Mucosa of rectum (tissue), 2 donors: ENCODE data around the gene AMN1.

ENCODE experiments used
- H3K27ac ChIP-seq, 2 donors: one replicate each; pipeline ENCODE4 v1.7.0; 2013; ENCODE audit warnings: inconsistent platforms in 2 of 2, low read depth in 2 of 2, low read length in 2 of 2
- H3K27me3 ChIP-seq, 2 donors: one replicate each; pipeline ENCODE4 v1.7.0; 2013; ENCODE audit warnings: low read length in 2 of 2; ENCODE audit not compliant: control insufficient read depth in 2 of 2, insufficient read depth in 2 of 2
- H3K36me3 ChIP-seq, 2 donors: one replicate each; pipeline ENCODE4 v1.7.0; 2013; ENCODE audit warnings: low read length in 2 of 2; ENCODE audit not compliant: control insufficient read depth in 2 of 2, insufficient read depth in 2 of 2
- H3K4me1 ChIP-seq, 2 donors: one replicate each; pipeline ENCODE4 v1.7.0; 2013; ENCODE audit warnings: low read length in 2 of 2, mild to moderate bottlenecking in 1 of 2; ENCODE audit not compliant: control insufficient read depth in 2 of 2, insufficient read depth in 2 of 2
- H3K4me3 ChIP-seq, 2 donors: one replicate each; pipeline ENCODE4 v1.7.0; 2013; ENCODE audit warnings: low read length in 2 of 2
- H3K9ac ChIP-seq, 2 donors: one replicate each; pipeline ENCODE4 v1.7.0; 2013; ENCODE audit warnings: low read length in 2 of 2, low read depth in 1 of 2, mild to moderate bottlenecking in 1 of 2
- H3K9me3 ChIP-seq, 2 donors: one replicate each; pipeline ENCODE4 v1.7.0; 2013; ENCODE audit warnings: low read length in 2 of 2; ENCODE audit not compliant: control insufficient read depth in 2 of 2
- donor health status: healthy.
- donor health status: Normal muscosa, but diverticular disease.

AMN1 gene

DNA sequence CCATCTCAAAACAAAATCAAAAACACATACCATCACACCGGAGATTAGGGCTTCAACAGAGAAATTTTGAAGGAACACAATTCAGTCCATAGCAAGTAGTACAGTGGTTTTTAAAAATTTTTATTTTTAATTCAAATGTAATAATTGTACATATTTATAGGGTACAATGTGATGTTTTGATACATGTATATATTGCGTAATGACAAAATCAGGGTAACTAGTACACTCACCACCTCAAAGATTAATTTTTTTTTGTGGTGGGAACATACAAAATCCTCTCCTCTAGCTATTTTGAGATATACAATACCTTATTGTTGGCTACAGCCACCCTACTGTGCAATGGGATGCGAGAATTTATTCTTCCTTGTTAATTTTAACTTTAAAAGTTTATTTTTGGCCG is 95.4 kb downstream of the AMN1 start:
- H3K9me3 ChIP-seq = no peaks in the 10 kb centered on the region
- no peak overlapping the region for H3K4me3 ChIP-seq
- no peaks in the 10 kb centered on the region for H3K27me3 ChIP-seq
- H3K9ac ChIP-seq = no peak overlapping the region
- no peak overlapping the region for H3K27ac ChIP-seq
- H3K4me1 ChIP-seq = peaks cover 0 to 2% of the 10 kb centered on the region in 2 donors
- no peaks in the 10 kb centered on the region for H3K36me3 ChIP-seq

DNA sequence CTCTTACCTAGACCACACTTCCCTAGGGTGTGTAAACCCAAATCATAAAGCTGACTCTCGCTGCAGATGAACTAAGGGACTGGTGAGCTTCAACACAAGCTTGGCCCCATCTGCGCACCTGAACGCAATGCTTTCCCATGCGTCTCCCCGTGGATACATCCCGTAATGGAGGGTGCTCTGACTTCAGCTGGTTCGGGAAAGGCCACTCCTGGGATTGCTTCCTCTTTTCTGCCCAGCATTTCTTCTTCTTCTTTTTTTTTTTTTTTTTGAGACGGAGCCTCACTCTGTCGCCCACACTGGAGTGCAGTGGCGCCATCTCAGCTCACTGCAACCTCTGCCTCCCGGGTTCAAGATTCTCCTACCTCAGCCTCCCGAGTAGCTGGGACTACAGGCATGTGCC is 97.0 kb downstream of the AMN1 start:
- Histone ChIP-seq H3K27me3 (no peaks in the 10 kb centered on the region), H3K36me3 (no peaks in the 10 kb centered on the region), H3K9ac (no peak overlapping the region), H3K4me1 (peaks cover 0 to under 1% of the 10 kb centered on the region in 2 donors), H3K27ac (no peak overlapping the region), H3K9me3 (no peaks in the 10 kb centered on the region), H3K4me3 (no peak overlapping the region)

DNA sequence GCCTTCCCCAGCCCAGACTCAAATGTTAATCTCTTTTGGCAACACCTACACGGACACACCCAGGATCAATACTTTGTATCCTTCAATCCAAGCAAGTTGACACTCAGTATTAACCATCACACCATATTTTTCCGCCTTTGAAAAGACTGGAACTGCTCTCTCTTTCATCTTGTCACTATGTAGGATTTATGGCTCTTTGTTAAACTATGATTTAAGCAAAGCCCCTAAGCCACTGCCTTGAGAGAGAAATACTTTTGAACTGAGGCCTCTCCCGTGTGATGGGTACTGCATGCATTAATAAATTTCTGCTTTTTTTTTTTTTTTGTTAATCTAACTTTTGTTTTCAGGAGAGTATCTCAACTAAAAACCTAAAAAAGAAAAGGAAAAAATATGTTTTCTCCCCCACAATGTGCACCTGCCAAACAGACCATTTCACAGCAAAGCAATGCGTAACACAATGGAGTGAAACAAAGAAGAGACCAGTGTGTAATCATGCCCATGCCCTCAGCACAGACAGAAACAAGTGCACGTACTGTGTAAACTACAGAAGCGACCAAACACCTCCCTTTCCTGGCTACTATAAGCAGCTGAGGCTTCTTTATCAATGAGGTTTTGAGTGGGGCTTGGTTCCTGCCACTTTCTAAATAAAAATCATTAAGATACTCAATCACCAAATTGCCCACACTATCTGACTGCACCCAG is 97.6 kb downstream of the AMN1 start:
- no peaks in the 10 kb centered on the region for H3K36me3 ChIP-seq
- H3K27me3 ChIP-seq = no peaks in the 10 kb centered on the region
- H3K4me1 ChIP-seq = no peaks in the 10 kb centered on the region
- H3K9ac ChIP-seq = no peak overlapping the region
- no peak overlapping the region for H3K27ac ChIP-seq
- no peaks in the 10 kb centered on the region for H3K9me3 ChIP-seq
- no peak overlapping the region for H3K4me3 ChIP-seq

DNA sequence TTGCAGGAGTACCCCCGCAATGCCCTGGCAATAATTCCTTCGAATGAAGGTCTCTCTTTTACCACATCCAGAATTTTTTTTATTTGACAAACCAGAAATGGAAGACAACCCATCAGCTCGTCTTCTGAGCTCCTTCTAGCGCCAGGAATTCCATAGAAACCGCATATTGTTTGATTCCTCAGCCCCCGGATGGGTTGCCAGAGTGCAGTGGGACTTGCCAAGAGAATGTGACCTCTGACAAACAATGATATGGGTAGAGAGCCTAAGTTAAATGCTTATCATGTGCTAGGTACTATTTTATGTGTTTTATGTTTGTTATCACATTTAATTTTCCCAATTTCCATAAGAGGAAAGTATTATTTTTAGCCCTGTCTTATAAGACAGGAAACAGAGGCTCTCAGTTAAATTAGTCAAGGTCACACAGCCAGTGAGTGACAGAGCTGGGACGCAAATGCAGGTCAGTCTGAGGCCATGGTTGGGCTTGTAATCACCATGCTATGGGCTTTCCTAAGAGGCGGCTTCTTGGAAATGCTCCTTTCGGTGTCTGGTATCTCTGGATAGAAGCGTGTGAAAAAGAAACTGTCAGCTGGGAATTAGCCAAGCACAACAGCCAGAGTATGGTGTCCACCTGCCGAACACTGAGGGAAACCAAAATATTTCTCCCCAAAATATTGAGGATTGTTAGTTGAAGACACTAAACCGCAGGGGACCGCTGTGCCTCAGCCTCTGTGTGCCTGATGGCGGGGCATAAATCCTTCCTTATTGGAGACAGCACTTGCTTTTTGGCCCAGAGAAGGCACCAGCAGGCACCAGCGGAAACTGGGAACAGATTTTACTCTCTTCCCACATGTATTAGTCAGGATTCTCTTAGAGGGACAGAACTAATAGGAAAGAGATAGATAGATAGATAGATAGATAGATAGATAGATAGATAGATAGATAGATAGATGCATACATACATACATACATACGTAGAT is 98.8 kb downstream of the AMN1 start:
- no peak overlapping the region for H3K4me3 ChIP-seq
- no peaks in the 10 kb centered on the region for H3K9me3 ChIP-seq
- no peak overlapping the region for H3K9ac ChIP-seq
- no peaks in the 10 kb centered on the region for H3K27me3 ChIP-seq
- no peaks in the 10 kb centered on the region for H3K36me3 ChIP-seq
- H3K27ac ChIP-seq = no peak overlapping the region
- no peaks in the 10 kb centered on the region for H3K4me1 ChIP-seq

DNA sequence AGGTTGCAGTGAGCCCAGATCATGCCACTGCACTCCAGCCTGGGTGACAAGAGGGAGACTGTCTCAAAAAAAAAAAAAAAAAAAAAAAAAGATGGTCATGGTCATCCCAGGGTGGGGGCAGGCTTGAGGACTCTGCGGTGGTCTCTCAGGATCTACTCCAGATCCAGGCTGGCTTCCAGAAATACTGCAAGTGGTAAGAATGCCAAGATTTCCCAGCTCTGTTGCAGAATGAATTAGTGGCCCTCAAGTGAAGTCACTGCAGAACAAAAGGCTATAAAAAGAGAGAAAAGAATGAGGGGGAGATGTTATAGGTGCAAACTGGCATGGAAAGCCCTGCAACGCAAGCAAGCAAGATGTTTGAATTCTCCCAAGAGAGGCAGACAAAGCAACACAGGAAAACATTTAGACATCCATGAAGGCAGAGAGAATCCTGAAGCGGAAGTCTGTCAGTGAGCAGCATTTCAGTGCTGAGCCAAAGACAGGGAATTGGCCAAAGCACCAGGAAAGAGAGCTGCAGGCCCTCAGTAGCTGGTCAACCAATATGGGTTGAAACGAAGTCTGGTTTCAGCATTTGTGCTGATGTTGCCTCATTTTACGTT is 101.3 kb downstream of the AMN1 start:
- Histone ChIP-seq H3K27me3 (no peaks in the 10 kb centered on the region), H3K4me1 (no peaks in the 10 kb centered on the region), H3K4me3 (no peak overlapping the region), H3K27ac (no peak overlapping the region), H3K36me3 (no peaks in the 10 kb centered on the region), H3K9ac (no peak overlapping the region), H3K9me3 (no peaks in the 10 kb centered on the region)

DNA sequence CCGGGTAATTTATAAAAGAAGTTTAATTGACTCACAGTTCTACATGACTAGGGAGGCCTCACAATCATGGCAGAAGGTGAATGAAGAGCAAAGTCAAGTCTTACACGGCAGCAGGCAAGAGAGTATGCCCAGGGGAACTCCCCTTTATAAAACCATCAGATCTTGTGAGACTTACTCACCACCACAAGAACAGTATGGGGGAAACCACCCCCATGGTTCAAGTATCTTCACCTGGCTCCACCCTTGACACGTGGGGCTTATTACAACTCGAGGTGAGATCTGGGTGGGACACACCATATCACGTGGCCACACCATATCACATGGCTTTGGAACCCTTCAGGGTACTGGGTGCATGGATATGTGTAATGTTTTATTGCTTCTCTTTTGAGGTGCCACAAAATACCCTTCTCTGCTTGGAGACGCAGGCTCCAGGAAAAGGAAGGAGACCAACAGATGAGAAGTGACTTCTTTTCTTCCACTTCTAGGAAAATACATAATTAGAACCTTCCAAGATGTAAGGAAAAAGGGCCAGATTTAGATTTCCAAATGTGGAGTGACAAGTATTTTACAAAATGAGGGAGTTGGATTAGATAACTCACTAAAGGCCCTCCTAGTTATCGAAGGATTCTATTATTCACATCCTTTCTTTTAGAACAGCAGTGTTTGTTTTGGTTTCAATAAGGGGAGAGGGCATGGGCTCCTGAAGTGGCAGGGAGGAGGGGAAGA is 102.4 kb downstream of the AMN1 start:
- Histone ChIP-seq H3K9ac (no peak overlapping the region), H3K4me1 (no peaks in the 10 kb centered on the region), H3K9me3 (no peaks in the 10 kb centered on the region), H3K36me3 (no peaks in the 10 kb centered on the region), H3K4me3 (no peak overlapping the region), H3K27me3 (no peaks in the 10 kb centered on the region), H3K27ac (no peak overlapping the region)

DNA sequence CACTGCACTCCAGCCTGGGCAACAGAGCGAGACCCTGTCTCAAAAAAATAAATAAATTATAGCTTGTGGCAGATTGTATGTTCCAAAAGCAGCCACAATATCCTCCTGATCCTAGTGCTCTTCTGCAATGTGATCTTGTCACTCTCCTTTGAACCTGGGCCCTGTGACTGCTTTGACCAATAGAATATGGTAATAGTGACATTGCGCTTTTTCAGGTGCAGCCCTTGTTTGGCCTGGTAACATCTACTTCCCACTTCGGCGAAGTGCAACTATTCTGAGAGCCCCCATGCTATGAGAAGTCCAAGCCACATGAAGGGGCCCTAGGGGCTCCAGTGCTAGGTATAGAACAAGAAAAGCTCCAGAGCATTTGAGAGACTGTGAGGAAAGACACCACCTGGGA is 106.8 kb downstream of the AMN1 start:
- no peaks in the 10 kb centered on the region for H3K36me3 ChIP-seq
- H3K27me3 ChIP-seq = no peaks in the 10 kb centered on the region
- H3K4me1 ChIP-seq = no peaks in the 10 kb centered on the region
- H3K9me3 ChIP-seq = no peaks in the 10 kb centered on the region
- H3K27ac ChIP-seq = no peak overlapping the region
- no peak overlapping the region for H3K9ac ChIP-seq
- no peak overlapping the region for H3K4me3 ChIP-seq
